DND-41 (cell line): Measurements from ENCODE around the gene SMARCC1.

Experiments used
- EZH2 ChIP-seq: IDR thresholded peaks from 3 replicates; pipeline ENCODE4 v1.6.1; 2012; ENCODE audit warnings: borderline replicate concordance, low read depth, mild to moderate bottlenecking, moderate library complexity, low read length, inconsistent platforms; ENCODE audit not compliant: severe bottlenecking
- TF ChIP-seq, protein P1 (sequence below): IDR thresholded peaks from 2 replicates; pipeline ENCODE4 v1.5.1; 2012; ENCODE audit warnings: borderline replicate concordance, low read length, moderate library complexity, mild to moderate bottlenecking; ENCODE audit not compliant: poor library complexity, severe bottlenecking; ENCODE audit errors: extremely low read depth

GRCh38 chr3:47663630-47664240 is 118.0 kb downstream of the SMARCC1 start:
- TF ChIP-seq, protein P1, sequence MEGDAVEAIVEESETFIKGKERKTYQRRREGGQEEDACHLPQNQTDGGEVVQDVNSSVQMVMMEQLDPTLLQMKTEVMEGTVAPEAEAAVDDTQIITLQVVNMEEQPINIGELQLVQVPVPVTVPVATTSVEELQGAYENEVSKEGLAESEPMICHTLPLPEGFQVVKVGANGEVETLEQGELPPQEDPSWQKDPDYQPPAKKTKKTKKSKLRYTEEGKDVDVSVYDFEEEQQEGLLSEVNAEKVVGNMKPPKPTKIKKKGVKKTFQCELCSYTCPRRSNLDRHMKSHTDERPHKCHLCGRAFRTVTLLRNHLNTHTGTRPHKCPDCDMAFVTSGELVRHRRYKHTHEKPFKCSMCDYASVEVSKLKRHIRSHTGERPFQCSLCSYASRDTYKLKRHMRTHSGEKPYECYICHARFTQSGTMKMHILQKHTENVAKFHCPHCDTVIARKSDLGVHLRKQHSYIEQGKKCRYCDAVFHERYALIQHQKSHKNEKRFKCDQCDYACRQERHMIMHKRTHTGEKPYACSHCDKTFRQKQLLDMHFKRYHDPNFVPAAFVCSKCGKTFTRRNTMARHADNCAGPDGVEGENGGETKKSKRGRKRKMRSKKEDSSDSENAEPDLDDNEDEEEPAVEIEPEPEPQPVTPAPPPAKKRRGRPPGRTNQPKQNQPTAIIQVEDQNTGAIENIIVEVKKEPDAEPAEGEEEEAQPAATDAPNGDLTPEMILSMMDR, result no peak
- no peak for TF ChIP-seq EZH2
